ENCODE results near the gene OLA1. TPM values are rescaled to one million over a fixed set of nuclear protein-coding genes. Genes with fewer than 3 reads are reported as not detected.

Gene OLA1
- 123 to 130 TPM (median 128 TPM) in 5 replicates for total RNA-seq (2022; extraction: Qiagen RNA extraction)

DNA sequence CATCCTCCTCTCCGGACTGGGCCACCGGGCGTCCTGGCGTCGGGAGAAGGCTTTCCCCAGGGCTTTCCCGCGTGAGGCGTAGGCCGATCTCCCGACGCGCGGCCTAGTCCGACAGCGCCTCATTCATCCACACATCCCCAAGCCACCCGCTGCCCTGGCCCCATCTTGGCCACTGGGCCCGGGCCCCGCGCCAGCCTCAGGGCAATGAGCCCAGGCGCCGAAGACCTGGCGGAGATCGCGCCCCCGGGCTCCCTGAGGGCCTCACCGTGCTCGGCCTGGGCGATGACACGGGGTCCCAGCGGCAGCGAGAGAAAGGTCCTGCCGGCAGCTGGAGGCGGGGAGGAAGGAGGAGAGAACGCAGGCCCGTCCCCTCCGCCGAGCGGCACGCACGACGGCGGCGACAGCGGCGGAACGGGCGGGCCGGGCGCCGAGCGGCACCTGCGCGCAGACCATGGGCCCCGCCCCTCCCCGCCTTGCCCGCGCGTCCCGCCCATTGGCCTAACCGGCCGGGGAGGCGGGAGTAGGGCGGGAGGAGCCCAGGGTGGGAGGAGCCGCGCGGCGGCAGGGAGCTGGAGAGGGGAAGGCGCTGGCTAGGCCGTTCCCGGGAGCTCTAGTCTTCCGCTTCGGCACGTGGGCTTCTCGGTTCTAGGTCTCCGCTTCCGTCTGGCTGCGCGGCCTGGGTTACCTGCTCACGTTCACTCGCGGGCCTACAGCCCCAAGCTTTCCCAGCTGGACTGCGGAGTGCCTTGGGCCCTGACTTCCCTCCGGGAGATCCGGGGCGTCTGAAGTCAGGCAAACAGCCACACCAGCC, at the start of gene OLA1:
Gene OLA1 (minus strand): TSS at position 346 of the 811 bp plus-strand sequence. CDS start 1,717 bp downstream, outside the sequence.

Other genes with a start within 250 kb of the OLA1 start
- gene SP9, start 86.4 kb upstream of the OLA1 start, total RNA-seq (2022; extraction: Qiagen RNA extraction): 1.4 to 2.6 TPM (median 2.1 TPM) in 5 replicates
- gene SCRN3, start 147.2 kb upstream of the OLA1 start, total RNA-seq (2022; extraction: Qiagen RNA extraction): 13.2 to 18.5 TPM (median 14.6 TPM) in 5 replicates
- 0.10 to 0.36 TPM (median 0.32 TPM) in 5 replicates for gene GPR155, start 238.5 kb upstream of the OLA1 start, total RNA-seq (2022; extraction: Qiagen RNA extraction)